ENCODE results near the gene TOX2.

DNA sequence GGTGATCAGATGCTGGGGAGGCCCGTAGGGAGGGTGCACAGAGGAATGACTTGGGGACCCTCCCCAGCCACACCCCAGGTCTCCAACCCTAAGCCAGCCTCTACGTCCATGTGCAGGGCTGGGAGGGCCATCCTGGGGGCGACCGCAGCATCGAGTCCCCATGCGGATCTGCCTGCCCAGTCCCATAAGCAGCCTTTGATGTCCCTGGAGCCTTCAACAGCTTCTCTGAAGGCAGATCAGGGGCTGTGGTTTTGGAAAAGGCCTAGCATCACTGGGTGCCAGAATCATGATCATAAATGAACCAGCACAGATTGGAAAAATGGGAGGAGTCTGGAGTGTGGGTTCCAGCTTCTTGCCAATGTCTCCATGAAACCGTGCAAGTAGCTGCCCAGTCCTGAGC lies 22.9 kb downstream of the TOX2 start:
- TF ChIP-seq CTCF (IDR thresholded peaks at IDR 0.05; ENCODE audit: low read depth, low read length, poor library complexity, severe bottlenecking) (no peak), EZH2phosphoT487 (IDR thresholded peaks at IDR 0.05; ENCODE audit: borderline replicate concordance, low read length) (no peak)
